Amygdala (tissue), 56 donors: ENCODE measurements around the gene RGN.
"Not testable (repeated sequence)": the region's sequence is repeated elsewhere in the genome, so short reads cannot be mapped to it uniquely, and the experiment has no call there.

ENCODE experiments used
- DNase-seq, 56 donors: peaks; one replicate each; lab custom pipeline; 2025; lab: John Stamatoyannopoulos, UW

The RGN gene

GRCh38 chrX:47078129-47079043 lies at the start of gene RGN:
Gene RGN, plus strand, starts transcription at chrX:47078443. Its CDS starts 2,702 bp downstream, at chrX:47081145.
- DNase-seq = peak in 27 of 56 donors; percentile 0 to 32 (median 6)

- peak in 3 of 56 donors; percentile 3 to 49 (median 4) for DNase-seq
Measured at GRCh38 chrX:47030339-47030738, 47.9 kb upstream of the RGN start.

- no peak for DNase-seq
Measured at GRCh38 chrX:47047989-47048388, 30.3 kb upstream of the RGN start.

- DNase-seq = no peak
Measured at GRCh38 chrX:47059142-47059874, 18.9 kb upstream of the RGN start.

DNA sequence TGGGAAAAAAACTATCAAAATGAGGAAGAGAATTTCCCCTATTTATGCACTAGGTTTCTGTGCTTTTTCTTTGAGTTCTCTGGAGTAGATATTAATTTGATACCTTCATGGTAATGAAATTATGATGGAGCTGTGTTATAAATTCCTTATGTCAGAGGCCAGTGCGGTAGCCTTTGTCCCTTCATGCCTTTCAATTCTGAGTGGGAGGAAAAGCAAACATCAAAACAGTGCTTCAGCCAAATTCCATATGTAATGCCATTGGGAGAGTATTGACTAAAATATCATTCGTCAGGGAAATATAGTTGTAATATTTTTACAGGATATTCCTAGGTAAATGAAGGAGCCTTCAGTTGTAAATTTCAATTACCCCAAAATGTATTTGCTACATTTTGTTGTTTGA lies 17.5 kb upstream of the RGN start:
- no peak for DNase-seq

DNA sequence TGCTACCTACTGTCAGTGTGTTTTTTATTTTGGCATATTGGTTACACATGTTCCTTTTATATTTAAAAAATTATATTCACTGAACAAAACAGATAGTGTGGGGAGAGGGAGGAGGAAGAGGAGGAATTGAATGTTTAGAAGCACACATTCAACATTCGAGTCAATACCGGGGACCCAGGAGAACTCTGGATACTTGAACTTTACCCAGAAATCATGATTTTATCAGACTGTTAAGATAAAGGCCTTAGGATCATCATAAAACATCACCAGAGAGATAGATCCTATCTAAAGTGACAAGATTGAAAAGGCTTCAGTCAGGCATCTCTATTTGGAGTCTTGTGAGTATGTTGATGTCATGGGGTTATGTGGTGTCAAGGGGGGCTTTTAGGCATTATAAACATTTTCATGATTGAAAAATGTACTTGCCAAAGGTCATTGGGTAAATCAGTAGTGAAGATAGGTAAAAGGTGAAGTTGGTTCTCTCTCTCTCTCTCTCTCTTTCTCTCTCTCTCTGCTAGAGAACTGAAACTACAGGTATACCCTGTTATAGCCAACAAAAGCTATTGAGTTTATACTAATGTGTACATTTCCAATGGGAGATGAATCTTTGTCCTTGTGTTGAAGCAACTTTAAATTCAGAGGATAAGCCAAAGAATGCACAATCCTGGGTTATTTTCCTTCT lies 16.9 kb upstream of the RGN start:
- no peak for DNase-seq

DNA sequence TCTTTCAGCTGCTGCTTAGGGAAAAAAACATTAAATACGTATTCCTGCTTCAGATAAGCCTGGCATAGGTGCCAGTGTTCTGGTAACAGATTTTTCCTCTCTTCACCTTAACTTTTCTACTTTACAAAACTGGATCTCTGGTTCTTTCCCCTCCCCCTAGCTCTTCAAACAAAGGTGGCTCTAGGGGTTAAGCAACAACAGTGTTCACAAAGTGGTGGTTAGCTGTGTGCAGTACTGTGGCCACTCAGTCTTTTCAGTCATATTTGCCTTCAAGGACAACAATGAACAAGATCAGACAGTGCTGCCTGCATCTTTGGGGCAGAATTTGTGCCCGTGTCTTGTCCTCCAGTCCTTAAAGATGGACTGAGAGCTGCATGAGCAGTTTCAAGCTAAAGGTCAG lies 15.1 kb upstream of the RGN start:
- no peak for DNase-seq

- no peak for DNase-seq
Measured at GRCh38 chrX:47068214-47068613, 10.0 kb upstream of the RGN start.

DNA sequence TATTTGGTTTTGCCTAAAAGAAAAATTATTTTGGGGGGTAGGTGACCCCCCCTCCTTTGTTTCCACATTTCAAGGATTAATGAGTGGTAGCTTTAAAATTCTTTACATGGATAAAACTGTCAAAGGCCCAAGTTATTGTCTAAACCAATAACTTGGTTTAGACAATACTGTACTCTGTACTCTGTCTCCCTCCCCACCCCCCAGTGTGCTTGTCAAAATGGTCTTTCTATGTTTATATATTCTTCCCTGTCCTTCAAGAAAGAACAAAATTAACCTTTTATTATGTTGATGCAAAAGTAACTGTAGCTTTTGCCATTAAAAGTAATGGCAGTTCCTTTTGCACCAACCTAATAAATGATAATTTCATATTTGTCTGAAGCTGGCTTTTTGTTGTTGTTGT lies 9.5 kb upstream of the RGN start:
- no peak for DNase-seq

DNA sequence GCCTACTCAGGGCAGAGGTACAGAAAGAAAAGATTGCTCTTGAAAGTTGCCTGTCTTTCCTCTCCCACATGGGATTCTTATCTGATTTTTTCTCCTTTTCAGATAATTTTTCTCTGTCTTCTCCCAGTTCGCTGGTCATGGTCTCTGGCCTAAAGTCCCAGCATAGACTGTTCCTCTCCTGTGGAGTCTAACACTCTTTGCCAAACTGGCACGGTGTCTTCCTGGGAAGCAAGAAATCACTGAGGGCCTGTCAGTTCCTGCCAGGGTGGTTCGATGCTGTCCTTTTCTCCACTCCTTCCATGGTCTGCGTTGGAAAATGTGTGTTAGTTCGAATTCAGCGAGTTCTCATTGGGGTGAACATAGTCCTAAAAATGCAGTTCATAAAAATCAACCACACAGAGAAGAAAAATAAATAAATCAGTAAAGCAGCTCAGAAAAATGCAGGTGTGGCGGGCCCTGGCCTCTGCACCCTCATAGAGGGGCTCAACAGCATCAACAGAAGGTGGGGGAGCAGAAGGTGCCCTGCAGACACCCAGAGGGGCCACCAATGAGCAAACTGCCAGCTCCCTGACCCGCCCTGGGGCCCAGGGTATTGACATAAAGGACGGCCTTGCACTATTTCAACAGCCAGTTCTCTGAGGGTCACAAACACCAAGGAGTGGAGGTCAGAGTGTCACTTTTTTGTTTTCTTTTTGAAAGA lies 2.1 kb downstream of the RGN start:
- DNase-seq = no peak

GRCh38 chrX:47080915-47081236 lies 2.6 kb downstream of the RGN start:
- DNase-seq = no peak

DNA sequence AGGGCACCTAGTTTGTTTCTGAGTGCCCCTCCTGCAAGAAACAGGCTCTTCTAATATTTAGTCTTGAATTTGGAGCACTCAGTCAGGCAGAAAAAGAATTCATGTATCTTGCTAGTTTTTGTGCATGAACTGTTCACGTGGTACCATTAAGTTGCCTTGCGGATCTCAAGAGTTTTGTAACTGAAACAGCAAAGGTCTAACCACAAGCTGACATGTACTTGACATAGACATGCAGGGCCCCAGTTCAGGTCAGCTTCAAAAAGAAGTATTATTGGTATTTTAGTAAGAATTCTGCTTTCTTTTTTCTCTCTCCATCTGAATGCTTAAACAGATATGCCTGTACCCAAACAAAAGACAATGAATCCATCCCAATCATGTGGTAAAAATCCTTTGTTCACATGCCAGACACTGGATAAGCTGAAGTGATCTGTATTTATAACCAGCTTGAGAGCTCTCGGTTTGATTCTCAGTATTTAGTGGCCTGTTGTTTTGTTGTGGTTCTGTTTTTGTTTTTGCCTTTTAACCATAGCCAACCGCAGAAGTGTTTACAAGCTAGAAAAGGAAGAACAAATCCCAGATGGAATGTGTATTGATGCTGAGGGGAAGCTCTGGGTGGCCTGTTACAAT lies 13.0 kb downstream of the RGN start:
- DNase-seq = peak in 1 of 56 donors; percentile 1

GRCh38 chrX:47093248-47093647 lies 15.0 kb downstream of the RGN start:
- DNase-seq = peak in 2 of 56 donors; percentile 1 to 5

- DNase-seq = no peak
Measured at GRCh38 chrX:47093860-47094259, 15.6 kb downstream of the RGN start.

GRCh38 chrX:47097018-47097417 lies 18.8 kb downstream of the RGN start:
- no peak for DNase-seq

DNA sequence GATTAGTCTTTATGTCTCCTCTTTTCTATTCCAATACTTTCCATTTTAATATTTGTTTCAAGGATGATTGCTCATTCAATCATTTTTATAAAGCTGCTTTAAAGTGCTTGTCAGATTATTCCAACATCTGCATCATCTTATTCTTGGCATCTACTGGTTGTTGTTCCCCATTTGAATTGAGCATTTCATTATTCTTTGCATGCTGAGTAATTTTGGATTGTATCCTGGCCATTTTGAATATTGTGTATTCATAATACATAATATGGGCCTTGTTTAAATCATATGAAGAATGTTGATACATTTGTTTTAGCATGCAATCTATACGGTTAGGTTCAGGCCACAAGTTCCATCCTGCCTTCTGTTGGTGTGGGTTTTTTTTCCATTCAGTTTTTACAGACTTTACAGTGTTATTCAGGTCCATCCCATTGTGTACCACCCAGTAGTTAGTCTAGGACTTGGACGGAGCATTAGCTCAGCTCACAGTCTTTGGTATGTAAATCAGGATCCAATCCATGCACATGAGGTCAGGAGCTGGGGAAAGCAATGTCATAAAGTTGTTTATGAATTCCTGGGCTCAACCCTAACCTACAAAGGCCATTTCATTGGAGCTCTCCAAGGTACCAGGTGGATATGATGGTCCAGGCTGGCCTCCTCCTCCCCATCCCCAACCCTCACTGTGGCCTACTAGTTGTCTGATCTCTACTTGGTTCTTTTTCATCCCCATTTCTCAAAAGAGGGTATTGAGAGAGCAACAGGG lies 20.3 kb downstream of the RGN start:
- DNase-seq = no peak

- DNase-seq = no peak
Measured at GRCh38 chrX:47101206-47101605, 23.0 kb downstream of the RGN start.

DNA sequence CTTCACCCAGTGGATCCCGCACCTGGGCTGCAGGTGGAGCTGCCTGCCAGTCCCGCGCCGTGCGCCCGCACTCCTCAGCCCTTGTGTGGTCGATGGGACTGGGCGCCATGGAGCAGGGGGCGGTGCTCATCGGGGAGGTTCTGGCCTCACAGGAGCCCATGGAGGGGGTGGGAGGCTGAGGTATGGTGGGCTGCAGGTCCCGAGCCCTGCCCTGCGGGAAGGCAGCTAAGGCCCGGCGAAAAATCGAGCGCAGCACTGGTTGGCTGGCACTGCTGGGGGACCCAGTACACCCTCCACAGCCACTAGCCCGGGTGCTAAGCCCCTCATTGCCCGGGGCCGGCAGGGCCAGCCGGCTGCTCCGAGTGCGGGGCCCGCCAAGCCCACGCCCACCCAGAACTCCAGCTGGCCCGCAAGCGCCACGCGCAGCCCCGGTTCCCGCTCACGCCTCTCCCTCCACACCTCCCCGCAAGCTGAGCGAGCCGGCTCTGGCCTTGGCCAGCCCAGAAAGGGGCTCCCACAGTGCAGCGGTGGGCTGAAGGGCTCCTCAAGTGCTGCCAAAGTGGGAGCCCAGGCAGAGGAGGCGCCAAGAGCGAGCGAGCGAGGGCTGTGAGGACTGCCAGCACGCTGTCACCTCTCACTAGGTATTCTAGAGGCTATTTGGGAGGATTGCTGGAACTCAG lies 32.8 kb downstream of the RGN start:
- DNase-seq = not testable (repeated sequence)
